HEK293T (cell line): ENCODE data around the gene KCNH6.

Experiments used
- CTCF ChIA-PET: fragments of 350-600 bp; formaldehyde crosslinking; extraction: SDS; loops from one replicate; lab custom pipeline; 2021; ENCODE audit warnings: antibody characterized with exemption, inconsistent platforms; lab: Yijun Ruan, JAX
- POLR2A ChIA-PET: fragments of 350-600 bp; formaldehyde crosslinking; extraction: SDS; loops from one replicate; lab custom pipeline; 2020; ENCODE audit warnings: antibody characterized with exemption, inconsistent platforms; lab: Yijun Ruan, JAX
- DNase-seq: peaks from one replicate; pipeline ENCODE4 v3.0.0; 2012; ENCODE audit warnings: mixed read lengths; ENCODE audit errors: extremely low spot score
- ARNT ChIP-seq: fragments of 450-650 bp; IDR thresholded peaks from 2 replicates; pipeline ENCODE4 v1.6.1; 2017; ENCODE audit warnings: mild to moderate bottlenecking
- BHLHE40 ChIP-seq: fragments of 450-650 bp; IDR thresholded peaks from 2 replicates; pipeline ENCODE4 v1.6.1; 2016; ENCODE audit warnings: mild to moderate bottlenecking, moderate library complexity, borderline replicate concordance
- CTBP1 ChIP-seq: fragments of 450-650 bp; IDR thresholded peaks from 2 replicates; pipeline ENCODE4 v1.6.1; 2016; ENCODE audit warnings: borderline replicate concordance
- ELF4 ChIP-seq: fragments of 450-650 bp; IDR thresholded peaks from 2 replicates; pipeline ENCODE4 v1.6.1; 2017; ENCODE audit warnings: antibody characterized with exemption
- FOXA1 ChIP-seq: fragments of 450-650 bp; IDR thresholded peaks from 2 replicates; pipeline ENCODE4 v1.6.1; 2016; ENCODE audit warnings: mild to moderate bottlenecking
- FOXK2 ChIP-seq: fragments of 450-650 bp; IDR thresholded peaks from 2 replicates; pipeline ENCODE4 v1.6.1; 2016; ENCODE audit warnings: mild to moderate bottlenecking
- FOXM1 ChIP-seq: fragments of 450-650 bp; IDR thresholded peaks from 2 replicates; pipeline ENCODE4 v1.6.1; 2017; ENCODE audit warnings: mild to moderate bottlenecking, borderline replicate concordance
- HDGF ChIP-seq: fragments of 450-650 bp; IDR thresholded peaks from 2 replicates; pipeline ENCODE4 v1.6.1; 2017; ENCODE audit warnings: antibody characterized with exemption, borderline replicate concordance
- L3MBTL2 ChIP-seq: fragments of 450-650 bp; conservative IDR thresholded peaks from 2 replicates; pipeline ENCODE4 v1.6.1; 2016; ENCODE audit warnings: mild to moderate bottlenecking
- LEF1 ChIP-seq: fragments of 450-650 bp; IDR thresholded peaks from 2 replicates; pipeline ENCODE4 v1.6.1; 2017; ENCODE audit warnings: mild to moderate bottlenecking, borderline replicate concordance
- NFRKB ChIP-seq: fragments of 450-650 bp; IDR thresholded peaks from 2 replicates; pipeline ENCODE4 v1.6.1; 2016; ENCODE audit warnings: mild to moderate bottlenecking, moderate library complexity
- SP1 ChIP-seq: fragments of 450-650 bp; IDR thresholded peaks from 2 replicates; pipeline ENCODE4 v1.6.1; 2017
- SUZ12 ChIP-seq: fragments of 450-650 bp; IDR thresholded peaks from 2 replicates; pipeline ENCODE4 v1.6.1; 2016; ENCODE audit warnings: mild to moderate bottlenecking
- TARDBP ChIP-seq: fragments of 450-650 bp; IDR thresholded peaks from 2 replicates; pipeline ENCODE4 v1.6.1; 2016
- ZNF384 ChIP-seq: fragments of 450-650 bp; IDR thresholded peaks from 2 replicates; pipeline ENCODE4 v1.6.1; 2016
- TF ChIP-seq, protein P1 (sequence below): fragments of 450-650 bp; IDR thresholded peaks from 2 replicates; pipeline ENCODE4 v1.6.1; 2016

Gene KCNH6

GRCh38 chr17:63480826-63481487, 42.2 kb upstream of the KCNH6 start:
- TF ChIP-seq ARNT (no peak), SUZ12 (no peak), SP1 (no peak), ZNF384 (no peak), CTBP1 (no peak), HDGF (no peak), FOXA1 (no peak), L3MBTL2 (no peak), FOXM1 (no peak), FOXK2 (no peak), LEF1 (no peak), BHLHE40 (no peak), TARDBP (no peak), ELF4 (no peak), NFRKB (no peak)
- TF ChIP-seq, protein P1, sequence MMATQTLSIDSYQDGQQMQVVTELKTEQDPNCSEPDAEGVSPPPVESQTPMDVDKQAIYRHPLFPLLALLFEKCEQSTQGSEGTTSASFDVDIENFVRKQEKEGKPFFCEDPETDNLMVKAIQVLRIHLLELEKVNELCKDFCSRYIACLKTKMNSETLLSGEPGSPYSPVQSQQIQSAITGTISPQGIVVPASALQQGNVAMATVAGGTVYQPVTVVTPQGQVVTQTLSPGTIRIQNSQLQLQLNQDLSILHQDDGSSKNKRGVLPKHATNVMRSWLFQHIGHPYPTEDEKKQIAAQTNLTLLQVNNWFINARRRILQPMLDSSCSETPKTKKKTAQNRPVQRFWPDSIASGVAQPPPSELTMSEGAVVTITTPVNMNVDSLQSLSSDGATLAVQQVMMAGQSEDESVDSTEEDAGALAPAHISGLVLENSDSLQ, result no peak
- ChIA-PET CTCF (interaction anchor here (1.5 to 4.3 kb wide), 2 partner anchors 54 to 131 kb away, joined by 5 to 46 read pairs; no protein-coding TSS in a partner anchor), POLR2A (no interaction called here)
- no peak for DNase-seq

- POLR2A ChIA-PET, result no interaction called here
- CTCF ChIA-PET, result interaction anchor here (0.6 to 4.3 kb wide), 2 partner anchors 55 to 603 kb away, joined by 3 to 46 read pairs; no protein-coding TSS in a partner anchor
- TF ChIP-seq TARDBP, result no peak
- no peak for TF ChIP-seq FOXA1
- TF ChIP-seq, protein P1, result no peak
- TF ChIP-seq BHLHE40, result no peak
- no peak for DNase-seq
These were observed 41.7 kb upstream of the KCNH6 start for GRCh38 chr17:63481488-63481870.

- no peak for DNase-seq
- ChIA-PET POLR2A (no interaction called here), CTCF (no interaction called here)
- no peak for TF ChIP-seq ELF4
- TF ChIP-seq TARDBP, result no peak
- no peak for TF ChIP-seq FOXK2
- no peak for TF ChIP-seq HDGF
- TF ChIP-seq LEF1, result no peak
- TF ChIP-seq SUZ12, result no peak
- TF ChIP-seq FOXM1, result no peak
- no peak for TF ChIP-seq NFRKB
- no peak for TF ChIP-seq SP1
- no peak for TF ChIP-seq ZNF384
- no peak for TF ChIP-seq L3MBTL2
These were observed 40.6 kb upstream of the KCNH6 start for GRCh38 chr17:63482509-63482908.

DNA sequence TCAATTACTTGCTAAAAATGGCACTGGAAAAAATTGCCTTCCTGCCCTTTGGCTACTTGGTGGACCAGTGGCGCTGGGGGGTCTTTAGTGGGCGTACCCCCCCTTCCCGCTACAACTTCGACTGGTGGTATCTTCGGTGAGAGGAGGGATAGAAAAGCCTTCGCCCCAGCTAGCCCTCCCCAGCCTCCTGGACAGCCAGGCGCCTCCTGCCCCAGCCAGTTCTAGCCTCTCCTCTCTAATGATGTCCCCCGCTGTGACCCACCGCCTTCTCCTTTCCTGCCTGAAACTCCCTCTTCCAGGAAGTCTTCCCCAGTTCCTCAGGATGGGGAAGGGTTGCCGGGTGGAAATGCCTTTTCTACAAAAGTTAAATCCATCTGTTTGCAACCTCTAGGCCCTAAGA, 40.1 kb upstream of the KCNH6 start:
- POLR2A ChIA-PET, result no interaction called here
- no peak for DNase-seq
- no peak for TF ChIP-seq TARDBP
- TF ChIP-seq SUZ12, result no peak
- no peak for TF ChIP-seq ELF4
- CTCF ChIA-PET, result no interaction called here

- ChIA-PET POLR2A (no interaction called here), CTCF (no interaction called here)
- TF ChIP-seq ZNF384 (no peak), CTBP1 (no peak), FOXA1 (no peak), SP1 (no peak), L3MBTL2 (no peak), BHLHE40 (no peak)
- no peak for DNase-seq
These were observed 39.2 kb upstream of the KCNH6 start for GRCh38 chr17:63483655-63484575.

- ChIA-PET CTCF (interaction anchor here (1.2 to 1.3 kb wide), 2 partner anchors 9 to 61 kb away, joined by 5 to 6 read pairs; no protein-coding TSS in a partner anchor), POLR2A (no interaction called here)
- DNase-seq, result no peak
- TF ChIP-seq ELF4 (no peak), SUZ12 (no peak), HDGF (no peak), BHLHE40 (no peak), FOXA1 (no peak), L3MBTL2 (no peak), SP1 (no peak), LEF1 (no peak), TARDBP (no peak), CTBP1 (no peak)
- TF ChIP-seq, protein P1, result no peak
These were observed 36.7 kb upstream of the KCNH6 start for GRCh38 chr17:63486317-63487013.
